Body of pancreas (tissue), 4 donors: ENCODE measurements around the gene DYRK1A. TPM values are rescaled to one million over a fixed set of nuclear protein-coding genes. Genes with fewer than 3 reads are reported as not detected.
"Not testable (repeated sequence)": the region's sequence is repeated elsewhere in the genome, so short reads cannot be mapped to it uniquely, and the experiment has no call there.

Source experiments
- ATAC-seq: fragments of 150-250 bp; one replicate; pipeline ENCODE4 v1.9.1; 2016
- DNase-seq, 4 donors: peaks; one replicate each; pipeline ENCODE4 v3.0.0-alpha.2; 2019
- H3K27ac ChIP-seq, 4 donors: fragments of 200-600 bp; sonication (generic); 1 replicate in 3 of 4; 2 replicates in 1 of 4; pipeline versions ENCODE4 v1.5.1 to v1.6.1; 2016 to 2019; ENCODE audit warnings: mild to moderate bottlenecking in 1 of 4, mixed read lengths in 1 of 4, moderate library complexity in 1 of 4
- H3K27me3 ChIP-seq, 2 donors: fragments of 200-600 bp; sonication (generic); one replicate each; pipeline ENCODE4 v1.6.0; 2016; ENCODE audit warnings: mild to moderate bottlenecking in 1 of 2
- H3K36me3 ChIP-seq, 2 donors: fragments of 200-600 bp; sonication (generic); replicated peaks in 1 of 2; 2 replicates each; pipeline ENCODE4 v1.5.1; 2016; ENCODE audit warnings: low read depth in 2 of 2; ENCODE audit not compliant: insufficient read depth in 1 of 2
- H3K4me1 ChIP-seq: fragments of 200-600 bp; sonication (generic); one replicate; pipeline ENCODE4 v1.6.0; 2016
- H3K4me3 ChIP-seq, 2 donors: fragments of 200-600 bp; sonication (generic); 1 replicate in 1 of 2; 2 replicates in 1 of 2; pipeline ENCODE4 v1.5.1; 2016 to 2019
- H3K9me3 ChIP-seq, 3 donors: fragments of 200-600 bp; sonication (generic); 1 replicate in 2 of 3; 2 replicates in 1 of 3; pipeline ENCODE4 v1.5.1; 2016
- CTCF ChIP-seq, 7 experiments: fragments of 450-650 bp in 4 of 7; fragments of 200-600 bp in 3 of 7; sonication (generic) in 3 of 7; IDR thresholded peaks; one replicate each; pipeline ENCODE4 v1.5.1; 2016 to 2019; ENCODE audit warnings: antibody characterized with exemption in 7 of 7
- POLR2A ChIP-seq, 3 donors: fragments of 450-650 bp; IDR thresholded peaks; one replicate each; pipeline ENCODE4 v1.6.1; 2016; ENCODE audit warnings: antibody characterized with exemption in 3 of 3, mild to moderate bottlenecking in 2 of 3
- WGBS, 2 donors: methylation state at CpG; one replicate each; pipeline ENCODE4 v1.1.5; 2017; 5-methylcytosine and 5-hydroxymethylcytosine counted together
- intact Hi-C: fragments of 100-400 bp; cut with DNase I; formaldehyde crosslinking; loops from one replicate; pipeline ENCODE4 v1.15.1; 2023
- total RNA-seq, 2 donors: library from RNA; depleted of rRNA; stranded (reverse); fragments of >200 nt; gene quantifications; one replicate each; pipeline ENCODE4 v1.1.0, GENCODE V29; 2016

DYRK1A gene
- total RNA-seq, 2 donors from 2014 or later, result 42.5 to 44.1 TPM

- peaks cover 0 to 4% (median 0%) of the 10 kb centered on the region in 3 donors for H3K9me3 ChIP-seq
- 70 to 78% methylated on average over 5 of the region's 5 CpGs for WGBS, 2 donors
- no peaks in the 10 kb centered on the region for H3K4me1 ChIP-seq
- intact Hi-C loops, result no loop called here
- no peak overlapping the region for H3K27ac ChIP-seq
- no peaks in the 10 kb centered on the region for H3K27me3 ChIP-seq
- TF ChIP-seq CTCF (IDR thresholded peaks at IDR 0.05), result no peak
- TF ChIP-seq POLR2A (IDR thresholded peaks at IDR 0.05), result no peak
- no peak overlapping the region for H3K4me3 ChIP-seq
- ATAC-seq (no peak), DNase-seq (no peak)
- no peaks in the 10 kb centered on the region for H3K36me3 ChIP-seq
Measured at GRCh38 chr21:37538971-37539590, 172.5 kb downstream of the DYRK1A start.

- H3K9me3 ChIP-seq, H3K27me3 ChIP-seq, H3K36me3 ChIP-seq, H3K4me1 ChIP-seq, intact Hi-C loops, ATAC-seq, H3K4me3 ChIP-seq, DNase-seq, H3K27ac ChIP-seq: not testable (repeated sequence)
- WGBS, 2 donors, result 86 to 88% methylated on average over 2 of the region's 2 CpGs
Measured at GRCh38 chr21:37541128-37541527, 174.6 kb downstream of the DYRK1A start.

GRCh38 chr21:37542512-37542911 is 175.9 kb downstream of the DYRK1A start:
- intact Hi-C loops, result no loop called here
- Histone ChIP-seq H3K9me3 (no peaks in the 10 kb centered on the region), H3K27ac (no peak overlapping the region), H3K4me1 (no peaks in the 10 kb centered on the region), H3K36me3 (no peaks in the 10 kb centered on the region), H3K27me3 (no peaks in the 10 kb centered on the region), H3K4me3 (no peak overlapping the region)
- no peak for TF ChIP-seq CTCF (IDR thresholded peaks at IDR 0.05)
- no peak for TF ChIP-seq POLR2A (IDR thresholded peaks at IDR 0.05)
- DNase-seq (no peak), ATAC-seq (no peak)
- 83 to 91% methylated on average over 1 of the region's 1 CpG for WGBS, 2 donors

- TF ChIP-seq POLR2A (IDR thresholded peaks at IDR 0.05) (no peak), CTCF (IDR thresholded peaks at IDR 0.05) (no peak)
- no peak overlapping the region for H3K27ac ChIP-seq
- no peaks in the 10 kb centered on the region for H3K36me3 ChIP-seq
- intact Hi-C loops, result no loop called here
- ATAC-seq (no peak), DNase-seq (no peak)
- H3K4me3 ChIP-seq, result no peak overlapping the region
- WGBS, 2 donors, result 71 to 72% methylated on average over 22 of the region's 22 CpGs
- H3K27me3 ChIP-seq, result no peaks in the 10 kb centered on the region
- H3K9me3 ChIP-seq, result no peaks in the 10 kb centered on the region
- H3K4me1 ChIP-seq, result peaks cover 4% of the 10 kb centered on the region
Measured at GRCh38 chr21:37546299-37546908, 179.8 kb downstream of the DYRK1A start.

GRCh38 chr21:37546949-37547614 is 180.5 kb downstream of the DYRK1A start:
- no peak overlapping the region for H3K27ac ChIP-seq
- no peak for DNase-seq
- no peaks in the 10 kb centered on the region for H3K27me3 ChIP-seq
- 44% methylated on average over 16 to 23 of the region's 23 CpGs for WGBS, 2 donors
- peaks cover 10% of the 10 kb centered on the region for H3K4me1 ChIP-seq
- intact Hi-C loops, result no loop called here
- no peaks in the 10 kb centered on the region for H3K36me3 ChIP-seq
- H3K4me3 ChIP-seq, result no peak overlapping the region
- TF ChIP-seq CTCF (IDR thresholded peaks at IDR 0.05) (no peak), POLR2A (IDR thresholded peaks at IDR 0.05) (no peak)
- no peak for ATAC-seq
- no peaks in the 10 kb centered on the region for H3K9me3 ChIP-seq
